HG03342 (cell line): ENCODE results near the gene DDN.

Experiments
- ATAC-seq: cut with Tn5 transposase; IDR thresholded peaks from one replicate; pipeline ENCODE4 v1.9.1; 2021; ENCODE audit warnings: mild to moderate bottlenecking, moderate library complexity; ENCODE audit not compliant: unreplicated experiment

Gene DDN

DNA sequence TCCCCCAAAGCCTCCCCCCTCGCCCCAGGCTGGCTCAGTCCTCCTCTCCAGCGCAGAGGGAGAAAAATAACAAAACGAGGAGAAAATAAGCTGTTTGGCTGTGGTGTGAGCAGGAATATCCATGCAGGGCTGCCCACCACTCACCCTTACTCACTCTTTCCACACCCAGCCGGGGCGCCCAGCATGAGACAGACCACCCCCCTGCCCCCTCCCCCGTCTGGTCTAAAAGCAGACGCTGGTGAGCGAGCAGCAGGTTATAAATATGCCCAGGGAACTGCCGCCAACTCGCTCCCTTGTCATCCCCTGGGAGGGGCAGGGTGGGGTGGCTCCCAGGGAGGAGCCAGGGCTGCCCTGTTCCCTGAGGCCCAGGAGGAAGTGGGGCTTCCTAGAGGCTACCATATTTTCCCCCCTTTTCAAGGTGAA is 13.7 kb downstream of the DDN start:
- no peak for ATAC-seq

DNA sequence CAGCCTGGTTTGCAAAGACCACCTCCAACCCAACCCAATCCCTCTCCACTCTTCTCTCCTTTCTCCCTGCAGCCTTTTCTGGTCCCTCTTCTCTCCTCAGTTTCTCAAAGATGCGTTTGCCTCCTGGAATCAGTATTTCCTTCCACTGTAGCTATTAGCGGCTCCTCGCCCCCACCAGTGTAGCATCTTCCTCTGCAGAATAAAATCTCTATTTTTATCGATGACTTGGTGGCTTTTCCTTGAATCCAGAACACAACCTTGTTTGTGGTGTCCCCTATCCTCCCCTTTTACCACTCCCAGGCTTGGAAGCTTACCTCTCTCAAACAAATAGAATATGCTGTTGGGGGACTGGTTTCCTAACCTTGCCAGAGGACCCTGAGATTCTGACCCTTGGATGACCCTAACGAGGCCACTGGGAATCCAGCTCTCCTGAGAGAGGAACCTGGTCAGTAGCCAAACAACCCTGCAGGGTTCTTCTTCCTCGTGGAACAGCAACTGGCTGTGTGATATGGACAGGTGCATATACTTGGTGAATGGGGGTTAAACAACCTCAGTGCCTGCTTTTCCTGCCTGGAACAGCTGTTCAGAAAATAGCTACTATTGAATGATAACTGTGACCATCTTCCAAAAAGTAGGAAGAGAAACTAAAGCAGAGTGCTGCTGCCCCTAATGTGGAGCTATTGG is 16.6 kb downstream of the DDN start:
- ATAC-seq, result no peak

DNA sequence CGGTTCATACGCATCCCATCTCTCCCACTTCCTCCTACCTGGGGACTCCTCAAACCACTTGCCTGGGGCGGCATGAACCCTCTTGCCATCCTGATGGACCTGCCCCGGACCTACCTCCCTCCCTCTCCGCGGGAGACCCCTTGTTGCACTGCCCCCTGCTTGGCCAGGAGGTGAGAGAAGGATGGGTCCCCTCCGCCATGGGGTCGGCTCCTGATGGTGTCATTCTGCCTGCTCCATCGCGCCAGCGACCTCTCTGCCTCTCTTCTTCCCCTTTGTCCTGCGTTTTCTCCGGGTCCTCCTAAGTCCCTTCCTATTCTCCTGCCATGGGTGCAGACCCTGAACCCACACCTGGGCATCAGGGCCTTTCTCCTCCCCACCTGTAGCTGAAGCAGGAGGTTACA is 17.4 kb downstream of the DDN start:
- no peak for ATAC-seq

DNA sequence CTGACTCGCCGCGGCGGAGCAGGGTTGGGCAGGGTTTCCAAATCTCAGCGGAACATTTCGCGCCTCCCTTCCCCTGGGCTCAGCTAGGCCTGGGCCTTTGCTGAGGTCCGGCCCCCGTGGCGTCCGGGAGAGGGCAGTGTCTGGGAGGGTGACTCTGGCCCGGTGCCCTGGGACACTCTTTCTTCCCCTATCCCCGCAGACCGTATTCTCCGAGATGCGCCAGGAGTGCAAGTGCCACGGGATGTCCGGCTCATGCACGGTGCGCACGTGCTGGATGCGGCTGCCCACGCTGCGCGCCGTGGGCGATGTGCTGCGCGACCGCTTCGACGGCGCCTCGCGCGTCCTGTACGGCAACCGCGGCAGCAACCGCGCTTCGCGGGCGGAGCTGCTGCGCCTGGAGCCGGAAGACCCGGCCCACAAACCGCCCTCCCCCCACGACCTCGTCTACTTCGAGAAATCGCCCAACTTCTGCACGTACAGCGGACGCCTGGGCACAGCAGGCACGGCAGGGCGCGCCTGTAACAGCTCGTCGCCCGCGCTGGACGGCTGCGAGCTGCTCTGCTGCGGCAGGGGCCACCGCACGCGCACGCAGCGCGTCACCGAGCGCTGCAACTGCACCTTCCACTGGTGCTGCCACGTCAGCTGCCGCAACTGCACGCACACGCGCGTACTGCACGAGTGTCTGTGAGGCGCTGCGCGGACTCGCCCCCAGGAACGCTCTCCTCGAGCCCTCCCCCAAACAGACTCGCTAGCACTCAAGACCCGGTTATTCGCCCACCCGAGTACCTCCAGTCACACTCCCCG is 18.0 kb downstream of the DDN start:
- no peak for ATAC-seq

DNA sequence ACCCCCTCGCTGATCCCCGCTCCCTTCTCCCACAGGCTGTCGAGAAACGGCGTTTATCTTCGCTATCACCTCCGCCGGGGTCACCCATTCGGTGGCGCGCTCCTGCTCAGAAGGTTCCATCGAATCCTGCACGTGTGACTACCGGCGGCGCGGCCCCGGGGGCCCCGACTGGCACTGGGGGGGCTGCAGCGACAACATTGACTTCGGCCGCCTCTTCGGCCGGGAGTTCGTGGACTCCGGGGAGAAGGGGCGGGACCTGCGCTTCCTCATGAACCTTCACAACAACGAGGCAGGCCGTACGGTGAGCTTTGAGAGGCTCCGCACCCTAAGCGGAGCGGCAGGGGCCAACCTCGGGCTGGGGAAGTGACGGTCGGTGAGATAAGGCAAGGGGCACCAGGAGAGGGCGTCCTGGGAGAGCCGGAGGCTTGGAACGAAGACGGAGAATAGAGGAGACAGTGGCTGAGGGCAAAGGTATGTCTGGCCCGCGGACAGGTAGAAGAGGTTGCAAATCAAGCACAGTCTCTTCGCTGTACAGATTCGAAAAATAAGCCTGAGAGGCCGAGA is 18.7 kb downstream of the DDN start:
- ATAC-seq, result no peak

DNA sequence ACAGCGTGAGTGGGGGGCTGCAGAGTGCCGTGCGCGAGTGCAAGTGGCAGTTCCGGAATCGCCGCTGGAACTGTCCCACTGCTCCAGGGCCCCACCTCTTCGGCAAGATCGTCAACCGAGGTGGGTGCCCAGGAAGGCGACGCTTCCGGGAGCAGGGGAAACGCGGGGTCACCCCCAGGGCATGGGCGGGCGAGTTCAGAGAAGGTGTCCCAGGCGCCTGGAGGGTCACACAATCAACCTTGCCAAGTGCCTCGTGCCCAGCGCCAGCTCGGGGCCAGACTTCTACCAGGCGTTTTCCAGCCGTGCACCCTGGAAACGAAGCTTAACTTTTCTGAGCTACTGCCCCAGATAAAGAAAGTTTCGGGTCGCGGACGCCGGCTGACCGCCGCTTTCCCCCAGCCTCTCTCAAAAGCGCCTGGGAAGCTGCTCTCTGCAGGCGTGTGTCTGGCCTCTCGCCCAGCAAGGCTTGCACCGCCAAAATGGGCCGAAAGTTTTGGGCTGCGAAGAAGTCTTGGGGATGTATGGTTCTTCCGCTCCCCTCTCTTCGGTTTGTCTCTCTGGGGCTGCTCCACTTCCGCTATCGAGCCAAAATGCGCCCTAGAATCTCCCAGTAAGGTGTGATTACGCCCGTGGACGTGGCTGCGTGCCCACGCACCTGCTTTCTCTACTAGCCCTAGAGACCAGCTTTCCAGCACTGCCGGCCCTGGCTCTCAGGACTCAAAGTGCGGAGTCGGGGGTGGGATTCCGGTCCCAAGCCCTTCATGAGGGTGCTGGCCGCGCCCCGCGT is 19.4 kb downstream of the DDN start:
- ATAC-seq, result no peak

GRCh38 chr12:48978741-48979601 is 20.2 kb downstream of the DDN start:
- no peak for ATAC-seq

DNA sequence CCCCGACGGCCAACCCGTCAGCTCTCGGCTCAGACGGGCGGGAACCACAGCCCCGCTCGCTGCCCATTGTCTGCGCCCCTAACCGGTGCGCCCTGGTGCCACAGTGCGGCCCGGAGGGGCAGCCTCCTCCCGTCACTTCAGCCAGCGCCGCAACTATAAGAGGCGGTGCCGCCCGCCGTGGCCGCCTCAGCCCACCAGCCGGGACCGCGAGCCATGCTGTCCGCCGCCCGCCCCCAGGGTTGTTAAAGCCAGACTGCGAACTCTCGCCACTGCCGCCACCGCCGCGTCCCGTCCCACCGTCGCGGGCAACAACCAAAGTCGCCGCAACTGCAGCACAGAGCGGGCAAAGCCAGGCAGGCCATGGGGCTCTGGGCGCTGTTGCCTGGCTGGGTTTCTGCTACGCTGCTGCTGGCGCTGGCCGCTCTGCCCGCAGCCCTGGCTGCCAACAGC is 20.9 kb downstream of the DDN start, which contains the start of gene WNT1:
Gene WNT1 (plus strand): TSS at position 32 of the 450 bp plus-strand sequence. CDS start 329 bp downstream, at position 361.
- ATAC-seq, result peak; percentile 13

GRCh38 chr12:48977290-48978281 is 21.6 kb downstream of the DDN start:
- peak; percentile 60 for ATAC-seq

GRCh38 chr12:48973941-48974673 is 25.1 kb downstream of the DDN start:
- ATAC-seq, result no peak

- no peak for ATAC-seq
Observed at GRCh38 chr12:48973531-48973930, 25.6 kb downstream of the DDN start.

- no peak for ATAC-seq
Observed at GRCh38 chr12:48972952-48973483, 26.2 kb downstream of the DDN start.

- ATAC-seq, result no peak
Observed at GRCh38 chr12:48972213-48972951, 26.8 kb downstream of the DDN start.

DNA sequence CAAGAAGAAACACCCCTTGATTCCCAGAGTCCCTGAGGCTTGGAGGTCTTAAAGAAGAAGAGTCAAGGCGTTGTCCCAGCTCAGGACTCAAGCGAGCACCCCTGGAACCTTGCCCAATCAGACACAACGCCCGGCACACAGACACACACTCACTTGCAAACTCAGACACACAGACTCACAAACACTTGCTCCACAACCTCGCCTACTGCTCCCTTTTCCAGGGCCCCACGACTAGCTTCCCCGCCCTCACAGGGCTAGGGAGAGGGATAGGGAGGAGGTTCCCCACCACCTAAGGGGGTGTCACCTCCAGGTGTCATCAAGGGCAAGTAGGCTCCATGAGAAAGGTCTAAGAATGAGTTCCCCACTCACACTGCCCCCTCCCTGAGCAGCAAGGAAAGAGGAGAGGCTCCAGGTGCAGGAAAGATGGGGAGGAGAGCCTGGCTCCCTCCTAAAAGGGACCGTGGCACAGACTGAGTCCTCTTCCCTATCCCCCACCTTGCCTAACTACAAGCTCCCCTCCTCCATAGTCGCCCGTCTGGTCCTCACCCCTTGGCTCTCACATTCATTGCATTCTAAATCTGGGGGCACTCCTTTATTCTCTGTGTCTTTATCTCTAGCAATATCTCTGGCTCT is 28.4 kb downstream of the DDN start:
- ATAC-seq, result no peak

GRCh38 chr12:48969833-48970701 is 29.1 kb downstream of the DDN start:
- ATAC-seq, result no peak
